Activated gamma-delta T cell treated with Interleukin-2 at 50 U/mL for 16 hours (primary cell): ENCODE results near the gene PRND.
"Not testable (repeated sequence)": the region's sequence is repeated elsewhere in the genome, so short reads cannot be mapped to it uniquely, and the experiment has no call there.

Experiments
- DNase-seq: peaks from one replicate; pipeline ENCODE4 v3.0.0-alpha.2; 2020

PRND gene

GRCh38 chr20:4709261-4710105, 12.2 kb upstream of the PRND start:
- DNase-seq = no peak

GRCh38 chr20:4710106-4710475, 11.6 kb upstream of the PRND start:
- DNase-seq = no peak

- DNase-seq = no peak
These were observed 10.2 kb upstream of the PRND start for GRCh38 chr20:4711511-4711910.

DNA sequence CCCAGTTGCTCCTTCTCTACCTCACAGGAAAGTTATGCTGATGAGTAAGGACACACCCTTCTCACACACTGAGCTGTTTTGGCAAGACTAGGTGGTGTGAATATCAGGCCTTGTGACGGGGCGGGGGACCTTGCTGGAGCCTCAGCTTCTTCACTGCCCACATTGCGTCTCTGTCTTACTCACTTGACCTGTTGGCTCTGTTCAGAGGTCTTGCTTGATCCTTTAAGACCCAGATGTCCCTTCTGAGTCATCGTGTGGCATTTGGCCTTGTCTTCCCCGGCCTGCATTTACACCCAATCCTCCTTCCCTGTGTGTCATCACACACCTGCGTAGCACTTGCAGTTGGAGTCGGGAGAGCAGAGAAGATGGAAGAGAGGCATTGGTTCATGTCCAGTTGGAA, 8.3 kb upstream of the PRND start:
- no peak for DNase-seq

DNA sequence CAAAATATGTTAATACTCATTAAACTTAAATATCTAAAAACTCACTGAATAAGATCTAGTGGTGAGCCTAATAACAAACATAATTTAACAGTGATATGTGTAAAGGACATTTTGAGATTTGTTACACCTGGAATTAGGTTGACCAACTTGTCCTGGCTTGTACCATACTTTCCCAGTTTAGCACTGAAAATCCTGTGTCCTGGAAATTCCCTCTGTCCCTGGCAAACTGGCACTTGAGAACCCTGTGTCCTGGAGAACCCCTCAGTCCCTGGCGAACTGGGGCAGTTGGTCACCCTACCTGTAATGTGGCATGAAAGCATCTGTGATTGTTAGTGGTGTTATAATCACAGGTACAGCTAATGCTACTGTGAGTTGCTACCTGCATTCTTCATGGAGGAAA, 6.9 kb upstream of the PRND start:
- no peak for DNase-seq

DNA sequence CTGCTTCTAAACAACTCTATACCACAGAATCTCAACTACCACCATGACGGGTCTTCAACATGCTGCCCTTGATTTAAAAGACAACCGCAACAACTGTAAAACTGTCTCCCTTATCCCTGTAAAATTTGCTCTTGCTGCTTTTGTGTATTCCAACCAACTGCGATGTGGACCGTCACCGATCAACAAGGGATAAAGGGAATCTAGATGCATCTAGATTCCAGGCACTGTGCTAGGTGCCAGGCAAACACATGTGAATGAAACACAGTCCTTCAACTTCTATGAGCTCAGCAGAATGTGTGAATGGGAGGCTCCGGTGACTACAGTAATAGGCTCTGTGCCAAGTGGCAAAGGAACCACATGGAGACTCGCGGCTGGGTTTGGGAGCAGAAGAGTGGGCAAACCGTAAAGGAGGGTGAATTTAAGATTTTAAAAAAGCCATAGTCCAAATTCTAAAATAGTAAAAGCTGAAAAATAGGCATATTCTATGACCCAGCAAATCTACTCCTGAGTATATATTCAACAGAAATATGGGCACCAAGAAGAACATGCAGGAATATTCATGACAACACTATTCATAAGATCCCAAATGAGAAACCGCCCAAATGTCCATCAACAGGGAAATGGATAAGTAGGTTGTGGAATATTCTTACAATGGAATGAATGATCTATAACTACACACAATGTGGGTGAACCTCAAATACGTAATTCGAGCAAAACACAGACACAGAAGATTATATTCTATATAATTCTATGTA, 3.7 kb upstream of the PRND start:
- DNase-seq = no peak

DNA sequence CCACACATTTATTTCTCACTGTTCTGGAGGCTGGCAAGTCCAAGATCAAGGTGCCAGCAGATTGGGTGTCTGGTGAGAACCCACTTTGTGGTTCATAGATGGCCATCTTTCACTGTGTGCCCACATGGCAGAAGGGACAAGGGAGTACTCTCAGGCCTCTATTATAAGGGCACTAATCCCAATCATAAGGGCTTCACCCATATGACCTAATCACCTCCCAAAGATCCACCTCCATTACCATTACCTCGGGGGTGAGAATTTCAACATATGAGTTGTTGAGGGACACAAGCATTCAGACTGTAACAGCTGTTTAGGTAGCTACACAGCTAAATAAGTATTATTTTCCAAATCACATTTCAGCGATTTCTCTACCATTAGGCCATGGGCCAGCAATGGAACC, 2.5 kb upstream of the PRND start:
- DNase-seq = no peak

DNA sequence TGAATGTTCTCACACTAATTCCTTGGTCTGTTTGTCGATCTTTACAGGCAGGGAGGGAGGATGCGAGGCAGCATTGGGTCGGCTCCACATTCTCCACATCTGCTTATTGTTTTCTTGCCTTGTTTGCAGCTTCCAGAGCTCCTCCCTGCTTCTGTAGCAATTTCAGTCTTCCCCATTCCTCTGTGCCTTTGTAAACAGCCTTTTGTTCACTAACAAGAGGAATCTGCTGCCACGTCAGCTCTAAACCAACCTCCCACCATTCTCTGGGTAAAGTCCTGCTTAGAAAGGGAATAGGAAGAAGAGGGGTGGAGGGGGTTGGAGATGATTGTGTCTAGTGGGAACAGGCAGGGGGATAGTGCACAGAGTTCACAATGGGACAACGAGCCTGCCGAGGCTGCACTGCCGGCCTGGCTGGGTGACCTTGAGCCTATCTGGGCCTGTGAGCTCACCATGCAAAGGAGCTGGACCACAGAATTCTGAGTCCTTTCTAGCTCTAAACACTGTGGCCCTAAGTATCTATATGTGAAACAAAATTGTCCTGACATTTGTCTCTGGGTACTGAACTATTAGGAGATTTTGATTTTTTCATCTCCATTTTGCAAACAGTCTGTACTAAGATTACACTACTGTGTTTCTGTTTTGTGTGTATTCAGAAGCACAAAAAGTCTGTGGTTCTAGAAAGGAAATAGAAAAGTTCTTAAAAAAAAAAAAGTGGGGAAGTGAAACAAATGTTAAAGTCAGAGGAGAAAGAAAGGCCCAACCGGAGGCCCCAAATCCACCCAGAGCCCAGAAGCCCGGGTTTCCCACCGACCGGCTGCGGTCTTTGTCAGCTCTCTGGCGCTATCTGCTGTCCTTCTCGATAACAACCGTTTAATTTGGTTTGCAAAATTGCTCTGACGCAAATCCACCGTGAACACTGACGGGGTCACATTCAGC, 1.4 kb upstream of the PRND start:
- peak; percentile 70 for DNase-seq

- DNase-seq = no peak
These were observed 746 bp upstream of the PRND start for GRCh38 chr20:4720977-4721349.

GRCh38 chr20:4722571-4722970, 862 bp downstream of the PRND start:
- DNase-seq = no peak

- no peak for DNase-seq
These were observed 1.3 kb downstream of the PRND start for GRCh38 chr20:4722993-4723392.

GRCh38 chr20:4723553-4723952, 1.8 kb downstream of the PRND start:
- DNase-seq = not testable (repeated sequence)

DNA sequence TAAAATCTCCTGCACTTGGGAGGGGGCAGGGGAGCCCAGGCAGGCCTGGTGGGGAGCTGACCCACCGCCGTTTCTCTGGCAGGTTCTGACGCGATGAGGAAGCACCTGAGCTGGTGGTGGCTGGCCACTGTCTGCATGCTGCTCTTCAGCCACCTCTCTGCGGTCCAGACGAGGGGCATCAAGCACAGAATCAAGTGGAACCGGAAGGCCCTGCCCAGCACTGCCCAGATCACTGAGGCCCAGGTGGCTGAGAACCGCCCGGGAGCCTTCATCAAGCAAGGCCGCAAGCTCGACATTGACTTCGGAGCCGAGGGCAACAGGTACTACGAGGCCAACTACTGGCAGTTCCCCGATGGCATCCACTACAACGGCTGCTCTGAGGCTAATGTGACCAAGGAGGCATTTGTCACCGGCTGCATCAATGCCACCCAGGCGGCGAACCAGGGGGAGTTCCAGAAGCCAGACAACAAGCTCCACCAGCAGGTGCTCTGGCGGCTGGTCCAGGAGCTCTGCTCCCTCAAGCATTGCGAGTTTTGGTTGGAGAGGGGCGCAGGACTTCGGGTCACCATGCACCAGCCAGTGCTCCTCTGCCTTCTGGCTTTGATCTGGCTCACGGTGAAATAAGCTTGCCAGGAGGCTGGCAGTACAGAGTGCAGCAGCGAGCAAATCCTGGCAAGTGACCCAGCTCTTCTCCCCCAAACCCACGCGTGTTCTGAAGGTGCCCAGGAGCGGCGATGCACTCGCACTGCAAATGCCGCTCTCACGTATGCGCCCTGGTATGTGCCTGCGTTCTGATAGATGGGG, 3.0 kb downstream of the PRND start:
- no peak for DNase-seq

GRCh38 chr20:4725263-4725550, 3.5 kb downstream of the PRND start:
- no peak for DNase-seq

GRCh38 chr20:4726710-4727397, 5.1 kb downstream of the PRND start:
- DNase-seq = no peak

DNA sequence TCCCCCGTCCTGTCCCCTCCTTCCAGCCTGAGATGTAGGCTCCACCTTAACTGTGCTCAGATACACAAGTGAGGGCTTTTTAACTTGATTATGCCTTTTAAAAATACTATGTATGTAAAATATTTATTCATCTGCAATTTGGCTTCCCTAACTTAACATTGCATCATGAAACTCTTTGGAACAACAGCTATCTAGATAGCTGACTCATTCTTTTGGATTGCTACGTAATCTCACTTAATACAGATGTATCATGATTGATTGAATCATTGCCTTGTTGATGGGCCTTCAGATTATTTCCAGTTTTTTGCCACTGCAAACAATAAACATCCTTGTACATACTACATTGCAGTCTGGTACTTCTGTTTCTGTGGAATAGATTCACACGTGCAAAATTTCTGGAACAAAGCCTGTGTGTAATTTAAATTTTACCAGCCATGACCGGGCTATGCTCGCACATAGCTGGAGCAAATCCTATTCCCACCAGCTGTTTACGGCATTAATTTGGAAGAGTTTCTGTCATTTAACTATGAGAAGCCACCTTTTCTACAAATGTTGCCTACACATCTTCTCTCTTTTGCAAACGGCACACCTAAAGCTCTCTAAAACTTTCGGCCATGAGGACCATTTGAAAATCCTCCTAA, 6.5 kb downstream of the PRND start:
- DNase-seq = no peak

- no peak for DNase-seq
These were observed 7.6 kb downstream of the PRND start for GRCh38 chr20:4729265-4729664.

DNA sequence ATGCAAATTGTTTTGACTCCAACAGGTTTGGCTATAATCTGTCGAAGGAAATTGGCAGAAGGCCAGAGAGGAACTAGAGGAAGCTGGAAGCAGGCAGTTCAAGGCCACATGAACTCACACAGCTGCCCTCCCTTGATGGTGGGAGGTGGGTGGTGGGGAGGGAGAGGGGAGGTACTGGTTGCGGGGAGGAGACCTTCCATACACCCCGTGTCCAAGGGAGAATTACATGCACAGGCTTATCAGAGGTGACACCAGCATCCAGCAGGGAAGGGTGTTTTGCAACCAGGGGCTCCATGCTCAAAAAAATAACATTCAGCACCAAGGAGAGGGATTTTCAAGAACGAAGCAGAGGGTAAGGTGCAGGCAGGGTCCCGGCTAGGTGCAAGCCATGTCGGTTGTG, 9.1 kb downstream of the PRND start:
- DNase-seq = no peak

- no peak for DNase-seq
These were observed 15.2 kb downstream of the PRND start for GRCh38 chr20:4736875-4737274.

GRCh38 chr20:4737857-4738627, 16.3 kb downstream of the PRND start:
- no peak for DNase-seq
